BJ (cell line): ENCODE data around the gene GAB2. TPM values are rescaled to one million over a fixed set of nuclear protein-coding genes. Genes with fewer than 3 reads are reported as not detected.
A peak's percentile ranks its signal among the peaks of the same experiment; 100 is the strongest.

ENCODE experiments used
- CTCF ChIA-PET: fragments of 350-600 bp; formaldehyde crosslinking; extraction: SDS; loops from one replicate; lab custom pipeline; 2021; ENCODE audit warnings: antibody characterized with exemption, inconsistent platforms; lab: Yijun Ruan, JAX
- POLR2A ChIA-PET: fragments of 300-600 bp; sonication (Branson Sonifier 250); formaldehyde crosslinking; extraction: SDS; loops from one replicate; lab custom pipeline; 2021; ENCODE audit warnings: antibody characterized with exemption; lab: Charles Lee
- DNase-seq: peaks from one replicate; pipeline ENCODE4 v3.0.0-alpha.2; 2011; ENCODE audit warnings: low read depth
- H3K27me3 ChIP-seq: 2 replicates; pipeline ENCODE4 v1.6.0; 2011; ENCODE audit warnings: low read length; ENCODE audit not compliant: control insufficient read depth, insufficient read depth
- H3K36me3 ChIP-seq: 2 replicates; pipeline ENCODE4 v1.5.1; 2011; ENCODE audit warnings: low read length; ENCODE audit not compliant: control insufficient read depth, insufficient read depth
- H3K4me3 ChIP-seq: 2 replicates; pipeline ENCODE4 v1.5.1; 2011; ENCODE audit warnings: low read depth, mild to moderate bottlenecking, control low read depth, low read length
- CTCF ChIP-seq: IDR thresholded peaks from 2 replicates; pipeline ENCODE4 v1.5.1; 2011; ENCODE audit warnings: low read depth, mild to moderate bottlenecking, control low read depth, inconsistent platforms, low read length, moderate library complexity; ENCODE audit not compliant: insufficient read depth
- polyA plus RNA-seq: library from polyadenylated mRNA; depleted of rRNA; stranded (reverse); fragments of >200 nt; gene quantifications from 2 replicates; pipeline ENCODE4 v1.2.3, GENCODE V29; 2011

Gene GAB2
- polyA plus RNA-seq, 1 experiment, result 12.2 TPM

- Histone ChIP-seq H3K4me3 (peak overlapping the region; percentile 12; the same call in 1 of the 2 replicates), H3K36me3 (0 out of 2 replicates have a peak, but pooled peaks cover 1% of the 10 kb centered on the region), H3K27me3 (no peaks in the 10 kb centered on the region)
- TF ChIP-seq CTCF, result no peak
- no peak for DNase-seq
- POLR2A ChIA-PET, result interaction anchor here (0.6 kb wide), 1 partner anchor 159 kb away, joined by 22 read pairs; no protein-coding TSS in a partner anchor
- CTCF ChIA-PET, result interaction anchor here (2.1 kb wide), 1 partner anchor 143 kb away, joined by 4 read pairs; no protein-coding TSS in a partner anchor
Observed at GRCh38 chr11:78189851-78190250, 227.8 kb downstream of the GAB2 start.

- Histone ChIP-seq H3K4me3 (peak overlapping the region; percentile 62), H3K36me3 (0 out of 2 replicates have a peak, but pooled peaks cover 1% of the 10 kb centered on the region), H3K27me3 (no peaks in the 10 kb centered on the region)
- ChIA-PET CTCF (interaction anchor here (0.6 to 2.1 kb wide), 2 partner anchors 85 to 142 kb away, joined by 3 to 4 read pairs; no protein-coding TSS in a partner anchor), POLR2A (interaction anchor here (0.6 to 1.1 kb wide), 2 partner anchors 158 to 194 kb away, joined by 4 to 22 read pairs; partner anchors contain the start of gene INTS4)
- DNase-seq, result no peak
- TF ChIP-seq CTCF, result no peak
Observed at GRCh38 chr11:78189174-78189724, 228.4 kb downstream of the GAB2 start.

- CTCF ChIA-PET, result interaction anchor here (0.6 to 2.1 kb wide), 3 partner anchors 43 to 141 kb away, joined by 3 to 4 read pairs (median 3); no protein-coding TSS in a partner anchor
- no peak for TF ChIP-seq CTCF
- Histone ChIP-seq H3K36me3 (no peaks in the 10 kb centered on the region), H3K27me3 (no peaks in the 10 kb centered on the region), H3K4me3 (peak within 1 kb of the TSS; percentile 62)
- POLR2A ChIA-PET, result interaction anchor here (1.1 kb wide), 1 partner anchor 194 kb away, joined by 4 read pairs; the partner anchor contains the start of gene INTS4
- peak; percentile 82 for DNase-seq
Observed at GRCh38 chr11:78188286-78189173, 229.1 kb downstream of the GAB2 start, which contains the start of the genes KCTD21 and USP35. Gene KCTD21, minus strand, starts transcription at chr11:78188626. Its CDS starts 14,072 bp downstream, at chr11:78174554. Gene USP35, plus strand, starts transcription at chr11:78188919. Its CDS starts 7,327 bp downstream, at chr11:78196246.

GRCh38 chr11:78187366-78188285, 230.0 kb downstream of the GAB2 start:
- Histone ChIP-seq H3K4me3 (peak overlapping the region; percentile 62), H3K36me3 (peaks cover 1% of the 10 kb centered on the region), H3K27me3 (no peaks in the 10 kb centered on the region)
- DNase-seq, result no peak
- CTCF ChIA-PET, result interaction anchor here (1.0 to 2.1 kb wide), 2 partner anchors 44 to 140 kb away, joined by 3 to 4 read pairs; no protein-coding TSS in a partner anchor
- POLR2A ChIA-PET, result no interaction called here
- no peak for TF ChIP-seq CTCF
